PFSK-1 (cell line): ENCODE results near the gene PCDHGB4.

Source experiments
- FOXP2 ChIP-seq: optimal IDR thresholded peaks from 2 replicates; pipeline ENCODE3; 2011; ENCODE audit warnings: borderline replicate concordance, control low read depth, inconsistent platforms; ENCODE audit not compliant: insufficient read depth; ENCODE audit errors: extremely low read length, extremely low read depth
- POLR2AphosphoS5 ChIP-seq: IDR thresholded peaks from 2 replicates; pipeline ENCODE4 v1.6.1; 2012; ENCODE audit warnings: low read depth, mild to moderate bottlenecking, control low read depth, low read length, moderate library complexity
- SIN3A ChIP-seq: IDR thresholded peaks from 2 replicates; pipeline ENCODE4 v1.6.1; 2012; ENCODE audit warnings: mild to moderate bottlenecking, low read length, moderate library complexity, borderline replicate concordance; ENCODE audit not compliant: insufficient read depth
- TAF1 ChIP-seq: IDR thresholded peaks from 2 replicates; pipeline ENCODE4 v1.6.1; 2012; ENCODE audit warnings: low read length, control low read depth, borderline replicate concordance; ENCODE audit not compliant: insufficient read depth
- TF ChIP-seq, protein P1 (sequence below), 2 experiments: IDR thresholded peaks; 2 replicates each; pipeline versions ENCODE4 v1.6.1 to v1.8.0; 2011 to 2012; ENCODE audit warnings: low read depth in 2 of 2, low read length in 2 of 2, control low read depth in 1 of 2, inconsistent platforms in 1 of 2, mild to moderate bottlenecking in 1 of 2, moderate library complexity in 1 of 2; ENCODE audit not compliant: insufficient read depth in 1 of 2

PCDHGB4 gene

DNA sequence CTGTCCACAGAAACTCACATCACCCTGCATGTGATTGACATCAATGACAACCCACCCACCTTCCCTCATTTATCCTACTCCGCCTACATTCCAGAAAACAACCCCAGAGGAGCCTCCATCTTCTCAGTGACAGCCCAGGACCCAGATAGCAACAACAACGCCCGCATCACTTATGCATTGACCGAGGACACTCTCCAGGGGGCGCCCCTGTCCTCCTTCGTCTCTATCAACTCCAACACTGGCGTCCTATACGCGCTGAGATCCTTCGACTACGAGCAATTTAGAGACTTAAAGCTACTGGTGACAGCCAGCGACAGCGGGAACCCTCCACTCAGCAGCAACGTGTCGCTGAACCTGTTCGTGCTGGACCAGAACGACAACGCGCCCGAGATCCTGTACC lies 42.2 kb upstream of the PCDHGB4 start:
- TF ChIP-seq, protein P1, sequence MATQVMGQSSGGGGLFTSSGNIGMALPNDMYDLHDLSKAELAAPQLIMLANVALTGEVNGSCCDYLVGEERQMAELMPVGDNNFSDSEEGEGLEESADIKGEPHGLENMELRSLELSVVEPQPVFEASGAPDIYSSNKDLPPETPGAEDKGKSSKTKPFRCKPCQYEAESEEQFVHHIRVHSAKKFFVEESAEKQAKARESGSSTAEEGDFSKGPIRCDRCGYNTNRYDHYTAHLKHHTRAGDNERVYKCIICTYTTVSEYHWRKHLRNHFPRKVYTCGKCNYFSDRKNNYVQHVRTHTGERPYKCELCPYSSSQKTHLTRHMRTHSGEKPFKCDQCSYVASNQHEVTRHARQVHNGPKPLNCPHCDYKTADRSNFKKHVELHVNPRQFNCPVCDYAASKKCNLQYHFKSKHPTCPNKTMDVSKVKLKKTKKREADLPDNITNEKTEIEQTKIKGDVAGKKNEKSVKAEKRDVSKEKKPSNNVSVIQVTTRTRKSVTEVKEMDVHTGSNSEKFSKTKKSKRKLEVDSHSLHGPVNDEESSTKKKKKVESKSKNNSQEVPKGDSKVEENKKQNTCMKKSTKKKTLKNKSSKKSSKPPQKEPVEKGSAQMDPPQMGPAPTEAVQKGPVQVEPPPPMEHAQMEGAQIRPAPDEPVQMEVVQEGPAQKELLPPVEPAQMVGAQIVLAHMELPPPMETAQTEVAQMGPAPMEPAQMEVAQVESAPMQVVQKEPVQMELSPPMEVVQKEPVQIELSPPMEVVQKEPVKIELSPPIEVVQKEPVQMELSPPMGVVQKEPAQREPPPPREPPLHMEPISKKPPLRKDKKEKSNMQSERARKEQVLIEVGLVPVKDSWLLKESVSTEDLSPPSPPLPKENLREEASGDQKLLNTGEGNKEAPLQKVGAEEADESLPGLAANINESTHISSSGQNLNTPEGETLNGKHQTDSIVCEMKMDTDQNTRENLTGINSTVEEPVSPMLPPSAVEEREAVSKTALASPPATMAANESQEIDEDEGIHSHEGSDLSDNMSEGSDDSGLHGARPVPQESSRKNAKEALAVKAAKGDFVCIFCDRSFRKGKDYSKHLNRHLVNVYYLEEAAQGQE (IDR thresholded peaks at IDR 0.05; ENCODE audit: insufficient read depth in 1 of 2, low read depth in 2 of 2, low read length in 2 of 2), result no peak
- TF ChIP-seq SIN3A (no peak), POLR2AphosphoS5 (no peak), FOXP2 (no peak), TAF1 (no peak)

DNA sequence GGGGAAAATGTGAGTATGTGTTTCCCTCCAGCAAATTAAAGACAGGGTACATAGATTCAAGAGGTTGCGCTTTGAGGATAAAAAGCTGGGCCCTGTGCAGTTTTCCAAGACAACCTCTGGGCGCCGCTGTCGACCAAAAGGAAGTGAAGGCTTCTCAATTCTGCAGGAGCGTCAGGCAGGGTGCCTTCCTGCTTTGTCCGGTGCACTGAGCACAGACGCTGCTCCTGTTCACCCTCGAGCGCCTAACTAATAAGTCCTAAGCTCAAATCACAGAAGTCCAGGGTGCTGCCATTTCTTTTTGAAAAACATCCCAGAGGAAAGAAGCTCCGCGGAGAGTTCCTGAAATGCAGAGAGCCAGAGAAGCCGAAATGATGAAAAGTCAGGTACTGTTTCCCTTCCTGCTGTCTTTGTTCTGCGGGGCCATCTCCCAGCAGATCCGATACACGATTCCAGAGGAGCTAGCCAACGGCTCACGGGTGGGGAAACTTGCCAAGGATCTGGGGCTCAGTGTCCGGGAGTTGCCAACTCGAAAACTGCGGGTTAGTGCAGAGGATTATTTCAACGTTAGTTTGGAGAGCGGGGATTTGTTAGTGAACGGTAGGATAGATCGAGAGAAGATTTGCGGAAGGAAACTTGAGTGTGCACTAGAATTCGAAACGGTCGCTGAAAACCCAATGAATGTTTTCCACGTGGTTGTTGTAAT lies 37.4 kb upstream of the PCDHGB4 start, which contains the start of gene PCDHGB1:
Gene PCDHGB1 (plus strand): TSS at position 183 of the 703 bp plus-strand sequence. CDS start 162 bp downstream, at position 345.
- TF ChIP-seq POLR2AphosphoS5 (peak; percentile 51; the same call in 1 of the 2 replicates), TAF1 (no peak), FOXP2 (no peak), SIN3A (no peak)
- TF ChIP-seq, protein P1 (IDR thresholded peaks at IDR 0.05; ENCODE audit: insufficient read depth in 1 of 2, low read depth in 2 of 2, low read length in 2 of 2), result no peak

DNA sequence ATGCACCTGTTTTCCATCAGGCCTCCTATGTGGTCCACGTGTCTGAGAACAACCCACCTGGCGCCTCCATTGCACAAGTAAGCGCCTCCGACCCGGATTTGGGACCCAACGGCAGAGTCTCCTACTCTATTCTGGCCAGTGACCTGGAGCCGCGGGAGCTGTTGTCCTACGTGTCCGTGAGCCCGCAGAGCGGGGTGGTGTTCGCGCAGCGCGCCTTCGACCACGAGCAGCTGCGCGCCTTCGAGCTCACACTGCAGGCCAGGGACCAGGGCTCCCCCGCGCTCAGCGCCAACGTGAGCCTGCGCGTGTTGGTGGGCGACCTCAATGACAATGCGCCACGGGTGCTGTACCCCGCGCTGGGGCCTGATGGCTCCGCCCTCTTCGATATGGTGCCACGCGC lies 35.9 kb upstream of the PCDHGB4 start:
- no peak for TF ChIP-seq SIN3A
- TF ChIP-seq TAF1, result no peak
- no peak for TF ChIP-seq POLR2AphosphoS5
- TF ChIP-seq, protein P1 (IDR thresholded peaks at IDR 0.05; ENCODE audit: insufficient read depth in 1 of 2, low read depth in 2 of 2, low read length in 2 of 2), result no peak

DNA sequence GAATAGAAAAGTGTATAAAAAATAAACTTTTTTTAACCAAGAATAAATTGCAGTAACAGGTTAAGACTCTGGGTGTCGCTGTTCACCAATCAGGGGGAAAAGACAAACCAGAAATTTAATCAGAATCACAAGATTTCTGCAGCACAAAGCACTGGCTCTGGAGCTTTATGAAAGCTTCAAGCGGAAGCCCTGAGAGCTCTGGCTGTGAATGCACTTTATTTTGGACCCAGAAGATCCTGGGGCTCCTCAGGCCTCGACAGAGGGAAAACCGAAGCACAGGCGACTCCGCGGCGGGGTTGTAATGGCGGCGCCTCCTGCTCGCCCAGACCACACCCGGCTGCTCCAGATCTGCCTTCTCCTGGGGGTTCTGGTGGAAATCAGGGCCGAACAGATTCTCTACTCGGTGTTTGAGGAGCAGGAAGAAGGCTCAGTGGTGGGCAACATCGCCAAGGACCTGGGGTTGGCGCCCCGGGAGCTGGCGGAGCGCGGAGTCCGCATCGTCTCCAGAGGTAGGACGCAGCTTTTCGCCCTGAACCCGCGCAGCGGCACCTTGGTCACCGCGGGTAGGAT lies 32.5 kb upstream of the PCDHGB4 start, which contains the start of gene PCDHGA4:
Gene PCDHGA4 (plus strand): TSS at position 122 of the 570 bp plus-strand sequence. CDS start 87 bp downstream, at position 209.
- TF ChIP-seq SIN3A, result no peak
- TF ChIP-seq, protein P1 (IDR thresholded peaks at IDR 0.05; ENCODE audit: insufficient read depth in 1 of 2, low read depth in 2 of 2, low read length in 2 of 2), result no peak
- no peak for TF ChIP-seq FOXP2
- TF ChIP-seq TAF1, result no peak
- TF ChIP-seq POLR2AphosphoS5, result no peak
